ENCODE data around the gene FCRL2. TPM values are rescaled to one million over a fixed set of nuclear protein-coding genes. Genes with fewer than 3 reads are reported as not detected.

Gene FCRL2
- total RNA-seq, 4 donors from 2014 or later, result 0.51 to 0.67 (median 0.57) TPM

DNA sequence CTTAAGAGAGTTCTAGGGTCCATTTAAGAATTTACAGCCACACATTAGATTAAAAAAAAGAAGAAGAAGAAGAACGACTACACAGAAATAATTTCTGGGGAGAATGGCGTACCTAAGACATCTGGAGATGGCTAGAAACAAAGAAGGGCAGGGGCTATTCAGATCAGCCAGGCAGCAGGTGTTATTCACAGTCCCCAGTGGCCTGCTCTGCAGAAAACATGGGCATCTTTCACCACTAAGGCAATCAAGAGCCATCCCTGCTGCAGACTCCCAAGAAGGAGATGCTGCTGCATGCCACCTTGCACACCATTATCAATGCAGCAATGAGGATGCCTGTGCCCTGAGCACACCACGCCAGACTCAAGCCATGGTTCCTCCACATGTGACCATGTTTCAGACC, 7.9 kb upstream of the FCRL2 start:
- H3K36me3 ChIP-seq, result no peaks in the 10 kb centered on the region
- H3K4me3 ChIP-seq, result no peak overlapping the region
- DNase-seq, result no peak
- no peak for TF ChIP-seq POLR2A (IDR thresholded peaks at IDR 0.05)
- TF ChIP-seq, protein P1, sequence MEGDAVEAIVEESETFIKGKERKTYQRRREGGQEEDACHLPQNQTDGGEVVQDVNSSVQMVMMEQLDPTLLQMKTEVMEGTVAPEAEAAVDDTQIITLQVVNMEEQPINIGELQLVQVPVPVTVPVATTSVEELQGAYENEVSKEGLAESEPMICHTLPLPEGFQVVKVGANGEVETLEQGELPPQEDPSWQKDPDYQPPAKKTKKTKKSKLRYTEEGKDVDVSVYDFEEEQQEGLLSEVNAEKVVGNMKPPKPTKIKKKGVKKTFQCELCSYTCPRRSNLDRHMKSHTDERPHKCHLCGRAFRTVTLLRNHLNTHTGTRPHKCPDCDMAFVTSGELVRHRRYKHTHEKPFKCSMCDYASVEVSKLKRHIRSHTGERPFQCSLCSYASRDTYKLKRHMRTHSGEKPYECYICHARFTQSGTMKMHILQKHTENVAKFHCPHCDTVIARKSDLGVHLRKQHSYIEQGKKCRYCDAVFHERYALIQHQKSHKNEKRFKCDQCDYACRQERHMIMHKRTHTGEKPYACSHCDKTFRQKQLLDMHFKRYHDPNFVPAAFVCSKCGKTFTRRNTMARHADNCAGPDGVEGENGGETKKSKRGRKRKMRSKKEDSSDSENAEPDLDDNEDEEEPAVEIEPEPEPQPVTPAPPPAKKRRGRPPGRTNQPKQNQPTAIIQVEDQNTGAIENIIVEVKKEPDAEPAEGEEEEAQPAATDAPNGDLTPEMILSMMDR (IDR thresholded peaks at IDR 0.05), result no peak
- no peak overlapping the region for H3K27ac ChIP-seq
- intact Hi-C loops (cut with DNase I; ENCODE audit: low total_unique reads), result no loop called here
- no peaks in the 10 kb centered on the region for H3K9me3 ChIP-seq
- H3K27me3 ChIP-seq, result no peaks in the 10 kb centered on the region
- H3K4me1 ChIP-seq, result no peaks in the 10 kb centered on the region

DNA sequence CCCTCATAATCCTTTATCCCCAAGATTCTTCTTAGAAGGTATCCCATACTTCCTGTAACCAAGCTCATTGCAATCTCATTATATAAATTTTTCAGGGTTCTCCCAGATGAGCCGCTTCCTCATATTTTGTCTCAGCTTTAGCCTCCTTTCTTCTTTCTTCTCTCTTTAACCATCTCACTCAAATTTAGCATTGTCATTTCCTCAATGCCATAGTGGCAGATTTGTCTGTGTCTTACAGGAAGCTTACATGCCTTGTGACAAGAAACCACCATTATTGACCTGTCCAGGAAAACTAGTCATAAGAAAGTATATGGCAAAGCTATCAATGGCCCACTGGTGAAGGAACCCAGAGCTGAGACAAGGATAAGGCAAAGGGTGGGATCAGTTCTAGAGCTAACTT, 6.0 kb upstream of the FCRL2 start:
- intact Hi-C loops (cut with DNase I; ENCODE audit: low total_unique reads), result no loop called here
- no peak for TF ChIP-seq POLR2A (IDR thresholded peaks at IDR 0.05)
- TF ChIP-seq, protein P1 (IDR thresholded peaks at IDR 0.05), result no peak

DNA sequence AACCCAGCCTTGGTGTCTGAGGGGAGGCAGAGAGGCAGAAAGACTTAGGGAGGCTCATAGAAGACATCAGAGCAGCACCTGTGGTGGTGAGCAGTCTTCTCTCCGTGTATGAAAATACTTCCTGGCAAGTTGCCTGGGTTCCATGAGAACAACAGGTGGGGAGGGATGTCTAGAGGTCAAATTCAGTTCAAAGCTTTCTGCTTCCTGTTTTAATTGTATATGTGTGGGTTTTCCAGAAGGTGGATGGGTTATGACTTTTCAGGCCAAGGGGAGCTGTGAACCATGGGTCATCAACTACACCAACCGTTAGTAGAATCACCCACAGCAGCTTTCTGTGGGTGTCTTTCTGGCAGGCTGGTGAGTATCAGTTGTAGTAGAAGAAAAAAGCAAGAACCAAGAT, 4.1 kb upstream of the FCRL2 start:
- TF ChIP-seq POLR2A (IDR thresholded peaks at IDR 0.05), result no peak
- TF ChIP-seq, protein P1 (IDR thresholded peaks at IDR 0.05), result no peak
- intact Hi-C loops (cut with DNase I; ENCODE audit: low total_unique reads), result no loop called here
- Histone ChIP-seq H3K4me3 (no peak overlapping the region), H3K27ac (no peak overlapping the region), H3K27me3 (no peaks in the 10 kb centered on the region), H3K9me3 (no peaks in the 10 kb centered on the region), H3K36me3 (no peaks in the 10 kb centered on the region), H3K4me1 (no peaks in the 10 kb centered on the region)
- DNase-seq, result no peak

More for the DNA sequence above, 6.0 kb upstream of the FCRL2 start:
- DNase-seq, result no peak
- H3K36me3 ChIP-seq, result no peaks in the 10 kb centered on the region
- no peak overlapping the region for H3K27ac ChIP-seq
- H3K4me1 ChIP-seq, result no peaks in the 10 kb centered on the region
- no peaks in the 10 kb centered on the region for H3K27me3 ChIP-seq
- H3K9me3 ChIP-seq, result no peaks in the 10 kb centered on the region
- H3K4me3 ChIP-seq, result no peak overlapping the region

DNA sequence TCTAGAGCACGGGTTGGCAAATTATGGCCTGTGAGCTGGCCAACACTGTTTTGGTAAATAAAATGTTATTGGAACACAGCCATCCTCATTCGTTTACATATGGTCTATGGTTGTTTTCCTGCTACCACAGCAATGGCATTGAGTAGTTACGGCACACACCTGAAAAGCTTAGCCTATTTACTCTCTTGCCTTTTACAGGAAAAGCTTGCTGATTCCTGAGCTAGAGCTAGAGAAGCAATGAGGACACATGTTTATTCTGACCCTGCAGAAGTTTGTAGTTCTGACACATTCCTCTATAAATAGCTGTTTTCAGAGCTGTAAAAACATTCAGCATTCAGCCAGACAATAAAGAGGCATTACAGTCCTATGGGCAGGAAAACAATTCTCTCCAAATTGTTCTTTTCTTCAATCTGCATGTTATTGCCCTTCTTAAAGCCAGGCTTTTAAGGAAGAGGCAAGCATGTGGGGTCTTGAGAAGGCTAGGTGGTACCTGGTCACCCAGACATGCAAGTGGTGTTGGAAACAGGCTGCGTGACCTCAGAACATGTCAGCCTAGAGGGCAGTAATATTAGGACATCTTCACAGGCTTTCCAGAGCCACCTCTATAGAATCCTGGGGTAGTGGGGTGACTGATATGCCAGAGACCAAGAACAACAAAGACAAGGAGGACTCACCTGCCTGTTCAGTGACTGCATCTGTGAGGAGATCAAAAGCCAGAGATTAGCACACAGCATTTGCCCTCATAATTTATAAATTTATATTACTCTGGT, 1.6 kb downstream of the FCRL2 start:
- Histone ChIP-seq H3K9me3 (no peaks in the 10 kb centered on the region), H3K4me1 (no peaks in the 10 kb centered on the region), H3K4me3 (no peak overlapping the region), H3K36me3 (no peaks in the 10 kb centered on the region), H3K27ac (no peak overlapping the region), H3K27me3 (no peaks in the 10 kb centered on the region)
- intact Hi-C loops (cut with DNase I; ENCODE audit: low total_unique reads), result no loop called here
- DNase-seq, result no peak
- TF ChIP-seq, protein P1 (IDR thresholded peaks at IDR 0.05), result no peak
- TF ChIP-seq POLR2A (IDR thresholded peaks at IDR 0.05), result no peak

DNA sequence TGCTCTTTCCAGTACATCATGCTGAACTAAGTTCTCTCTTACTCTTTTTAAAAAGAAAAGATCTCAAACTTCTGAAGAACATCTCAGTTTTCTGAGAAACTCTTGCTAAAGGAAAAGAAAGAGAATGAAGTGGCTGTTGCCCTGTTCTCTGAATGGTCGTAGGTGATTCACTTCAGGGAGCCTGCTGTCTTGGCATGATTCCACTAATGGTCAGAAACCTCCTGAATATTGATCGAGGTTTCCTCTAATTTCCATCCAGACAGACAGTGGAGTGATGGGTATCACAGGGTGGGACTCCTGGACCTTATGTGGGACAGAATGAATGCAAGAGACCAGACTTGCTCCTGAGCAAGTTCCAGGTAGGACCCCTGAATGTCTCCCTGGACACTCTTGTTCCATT, 2.5 kb downstream of the FCRL2 start:
- H3K36me3 ChIP-seq, result no peaks in the 10 kb centered on the region
- intact Hi-C loops (cut with DNase I; ENCODE audit: low total_unique reads), result no loop called here
- no peak overlapping the region for H3K27ac ChIP-seq
- no peak overlapping the region for H3K4me3 ChIP-seq
- no peaks in the 10 kb centered on the region for H3K27me3 ChIP-seq
- no peaks in the 10 kb centered on the region for H3K9me3 ChIP-seq
- no peak for TF ChIP-seq POLR2A (IDR thresholded peaks at IDR 0.05)
- TF ChIP-seq, protein P1 (IDR thresholded peaks at IDR 0.05), result no peak
- DNase-seq, result no peak
- H3K4me1 ChIP-seq, result no peaks in the 10 kb centered on the region
